ENCODE results near the gene AFDN.

DNA sequence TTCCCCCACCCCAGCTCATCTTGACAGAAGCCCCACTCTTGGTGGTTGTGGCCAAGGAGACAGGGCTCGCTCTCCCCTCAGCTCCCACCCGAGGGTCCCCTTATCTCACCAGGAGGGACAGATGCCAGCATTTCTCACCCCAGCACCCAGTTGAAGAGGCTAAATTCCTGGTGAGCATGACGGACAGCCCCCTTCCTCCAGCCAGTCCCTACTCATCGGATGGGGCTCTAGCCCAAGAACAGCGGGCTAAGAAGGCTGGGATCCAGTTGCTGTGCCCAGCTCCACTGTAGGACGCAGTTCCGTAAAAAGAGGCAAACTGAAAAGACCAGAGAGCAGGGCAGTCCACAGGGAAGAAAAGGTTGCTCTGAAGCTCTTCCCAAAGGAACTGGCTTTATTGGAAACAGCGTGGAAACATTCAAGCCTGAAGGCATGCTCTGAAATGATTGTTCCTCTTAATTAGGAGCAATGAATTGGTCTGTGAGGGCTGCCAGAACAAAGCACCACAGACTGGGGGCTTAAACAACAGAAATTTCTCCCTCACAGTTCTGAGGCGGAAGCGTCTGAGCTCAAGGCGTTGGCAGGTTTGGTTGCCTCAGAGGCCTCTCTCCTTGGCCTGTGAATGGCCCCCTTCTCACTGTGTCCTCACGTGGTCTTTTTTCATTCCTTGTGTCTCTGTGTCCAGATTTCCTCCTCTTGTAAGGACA lies 152.9 kb downstream of the AFDN start:
- TF ChIP-seq, protein P1, sequence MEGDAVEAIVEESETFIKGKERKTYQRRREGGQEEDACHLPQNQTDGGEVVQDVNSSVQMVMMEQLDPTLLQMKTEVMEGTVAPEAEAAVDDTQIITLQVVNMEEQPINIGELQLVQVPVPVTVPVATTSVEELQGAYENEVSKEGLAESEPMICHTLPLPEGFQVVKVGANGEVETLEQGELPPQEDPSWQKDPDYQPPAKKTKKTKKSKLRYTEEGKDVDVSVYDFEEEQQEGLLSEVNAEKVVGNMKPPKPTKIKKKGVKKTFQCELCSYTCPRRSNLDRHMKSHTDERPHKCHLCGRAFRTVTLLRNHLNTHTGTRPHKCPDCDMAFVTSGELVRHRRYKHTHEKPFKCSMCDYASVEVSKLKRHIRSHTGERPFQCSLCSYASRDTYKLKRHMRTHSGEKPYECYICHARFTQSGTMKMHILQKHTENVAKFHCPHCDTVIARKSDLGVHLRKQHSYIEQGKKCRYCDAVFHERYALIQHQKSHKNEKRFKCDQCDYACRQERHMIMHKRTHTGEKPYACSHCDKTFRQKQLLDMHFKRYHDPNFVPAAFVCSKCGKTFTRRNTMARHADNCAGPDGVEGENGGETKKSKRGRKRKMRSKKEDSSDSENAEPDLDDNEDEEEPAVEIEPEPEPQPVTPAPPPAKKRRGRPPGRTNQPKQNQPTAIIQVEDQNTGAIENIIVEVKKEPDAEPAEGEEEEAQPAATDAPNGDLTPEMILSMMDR (IDR thresholded peaks at IDR 0.05 in 2 of 3, conservative IDR thresholded peaks at IDR 0.05 in 1 of 3; ENCODE audit: control insufficient read depth in 2 of 3, extremely low read depth in 1 of 3, insufficient read depth in 1 of 3, low read depth in 3 of 3, low read length in 3 of 3): no peak
- TF ChIP-seq BHLHE40 (IDR thresholded peaks at IDR 0.05; ENCODE audit: borderline replicate concordance in 1 of 2, low read depth in 2 of 2, low read length in 1 of 2) (no peak), MYC (IDR thresholded peaks at IDR 0.05; ENCODE audit: insufficient read depth, insufficient read length, insufficient replicate concordance, low read length, severe bottlenecking) (no peak), EP300 (IDR thresholded peaks at IDR 0.05; ENCODE audit: borderline replicate concordance in 1 of 2, control insufficient read depth in 1 of 2, low read depth in 2 of 2, low read length in 2 of 2) (no peak), GABPA (IDR thresholded peaks at IDR 0.05; ENCODE audit: low read depth) (no peak), NRF1 (conservative IDR thresholded peaks at IDR 0.05; ENCODE audit: low read depth, low read length) (no peak), HDAC6 (IDR thresholded peaks at IDR 0.05; ENCODE audit: unreplicated experiment) (no peak), TAF1 (IDR thresholded peaks at IDR 0.05; ENCODE audit: borderline replicate concordance, low read depth, low read length) (no peak), ZBTB33 (IDR thresholded peaks at IDR 0.05) (no peak), POLR2AphosphoS5 (IDR thresholded peaks at IDR 0.05; ENCODE audit: low read length) (no peak), JUND (IDR thresholded peaks at IDR 0.05; ENCODE audit: low read depth, low read length) (no peak)
- TF ChIP-seq, protein P2, sequence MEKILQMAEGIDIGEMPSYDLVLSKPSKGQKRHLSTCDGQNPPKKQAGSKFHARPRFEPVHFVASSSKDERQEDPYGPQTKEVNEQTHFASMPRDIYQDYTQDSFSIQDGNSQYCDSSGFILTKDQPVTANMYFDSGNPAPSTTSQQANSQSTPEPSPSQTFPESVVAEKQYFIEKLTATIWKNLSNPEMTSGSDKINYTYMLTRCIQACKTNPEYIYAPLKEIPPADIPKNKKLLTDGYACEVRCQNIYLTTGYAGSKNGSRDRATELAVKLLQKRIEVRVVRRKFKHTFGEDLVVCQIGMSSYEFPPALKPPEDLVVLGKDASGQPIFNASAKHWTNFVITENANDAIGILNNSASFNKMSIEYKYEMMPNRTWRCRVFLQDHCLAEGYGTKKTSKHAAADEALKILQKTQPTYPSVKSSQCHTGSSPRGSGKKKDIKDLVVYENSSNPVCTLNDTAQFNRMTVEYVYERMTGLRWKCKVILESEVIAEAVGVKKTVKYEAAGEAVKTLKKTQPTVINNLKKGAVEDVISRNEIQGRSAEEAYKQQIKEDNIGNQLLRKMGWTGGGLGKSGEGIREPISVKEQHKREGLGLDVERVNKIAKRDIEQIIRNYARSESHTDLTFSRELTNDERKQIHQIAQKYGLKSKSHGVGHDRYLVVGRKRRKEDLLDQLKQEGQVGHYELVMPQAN (conservative IDR thresholded peaks at IDR 0.05): no peak

Data from GM12878 (cell line).